ENCODE measurements around the gene MMAB. TPM values are rescaled to one million over a fixed set of nuclear protein-coding genes. Genes with fewer than 3 reads are reported as not detected.

The MMAB gene
- total and polyA plus RNA-seq, 2 of the 13 experiments (the other 11 are each of a cell fraction or from before 2014, with no cell fraction given), result 26.1 to 77.3 TPM

DNA sequence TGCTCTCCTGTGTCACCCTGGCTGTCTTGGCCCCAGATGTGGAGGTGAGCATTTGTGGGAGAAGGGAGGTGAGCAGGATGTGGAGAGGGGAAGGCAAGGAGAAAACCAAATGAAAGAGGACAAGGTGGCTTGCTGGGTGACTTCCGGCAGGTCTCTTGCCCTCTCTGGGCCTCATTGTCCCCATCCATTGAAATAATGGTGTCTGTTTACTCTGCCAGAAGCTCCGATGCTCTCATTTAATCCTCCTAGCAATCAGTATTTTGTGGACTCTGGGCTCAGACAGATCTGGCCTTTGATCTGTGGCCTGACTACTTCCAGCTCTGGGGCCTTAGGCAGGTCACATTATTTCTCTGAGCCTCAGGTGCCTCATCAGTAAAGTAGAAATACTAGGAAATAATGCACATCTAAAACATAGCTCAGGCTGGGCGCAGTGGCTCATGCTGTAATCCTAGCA is 30.9 kb upstream of the MMAB start (continued):
- TF ChIP-seq PATZ1 (CRISPR knock-in tag; IDR thresholded peaks at IDR 0.05) (0 out of 2 replicates have a peak, but pooled peaks have one; percentile 10), SRSF4 (IDR thresholded peaks at IDR 0.05; ENCODE audit: low read depth, low read length, poor library complexity, severe bottlenecking) (no peak), RXRB (CRISPR knock-in tag; IDR thresholded peaks at IDR 0.05; ENCODE audit: borderline replicate concordance) (peak; percentile 64; the same call in 1 of the 2 replicates), TAF15 (IDR thresholded peaks at IDR 0.05; ENCODE audit: low read depth, low read length, poor library complexity, severe bottlenecking) (no peak), ZIK1 (CRISPR knock-in tag; IDR thresholded peaks at IDR 0.05; ENCODE audit: borderline replicate concordance, low read depth) (no peak), ADNP (CRISPR knock-in tag; IDR thresholded peaks at IDR 0.05) (peak; percentile 90), KDM1A (CRISPR knock-in tag; IDR thresholded peaks at IDR 0.05) (peak; percentile 71), ZGPAT (CRISPR knock-in tag; IDR thresholded peaks at IDR 0.05) (no peak), ZNF816 (CRISPR knock-in tag; IDR thresholded peaks at IDR 0.05; ENCODE audit: borderline replicate concordance) (no peak)
- TF ChIP-seq, protein P1, sequence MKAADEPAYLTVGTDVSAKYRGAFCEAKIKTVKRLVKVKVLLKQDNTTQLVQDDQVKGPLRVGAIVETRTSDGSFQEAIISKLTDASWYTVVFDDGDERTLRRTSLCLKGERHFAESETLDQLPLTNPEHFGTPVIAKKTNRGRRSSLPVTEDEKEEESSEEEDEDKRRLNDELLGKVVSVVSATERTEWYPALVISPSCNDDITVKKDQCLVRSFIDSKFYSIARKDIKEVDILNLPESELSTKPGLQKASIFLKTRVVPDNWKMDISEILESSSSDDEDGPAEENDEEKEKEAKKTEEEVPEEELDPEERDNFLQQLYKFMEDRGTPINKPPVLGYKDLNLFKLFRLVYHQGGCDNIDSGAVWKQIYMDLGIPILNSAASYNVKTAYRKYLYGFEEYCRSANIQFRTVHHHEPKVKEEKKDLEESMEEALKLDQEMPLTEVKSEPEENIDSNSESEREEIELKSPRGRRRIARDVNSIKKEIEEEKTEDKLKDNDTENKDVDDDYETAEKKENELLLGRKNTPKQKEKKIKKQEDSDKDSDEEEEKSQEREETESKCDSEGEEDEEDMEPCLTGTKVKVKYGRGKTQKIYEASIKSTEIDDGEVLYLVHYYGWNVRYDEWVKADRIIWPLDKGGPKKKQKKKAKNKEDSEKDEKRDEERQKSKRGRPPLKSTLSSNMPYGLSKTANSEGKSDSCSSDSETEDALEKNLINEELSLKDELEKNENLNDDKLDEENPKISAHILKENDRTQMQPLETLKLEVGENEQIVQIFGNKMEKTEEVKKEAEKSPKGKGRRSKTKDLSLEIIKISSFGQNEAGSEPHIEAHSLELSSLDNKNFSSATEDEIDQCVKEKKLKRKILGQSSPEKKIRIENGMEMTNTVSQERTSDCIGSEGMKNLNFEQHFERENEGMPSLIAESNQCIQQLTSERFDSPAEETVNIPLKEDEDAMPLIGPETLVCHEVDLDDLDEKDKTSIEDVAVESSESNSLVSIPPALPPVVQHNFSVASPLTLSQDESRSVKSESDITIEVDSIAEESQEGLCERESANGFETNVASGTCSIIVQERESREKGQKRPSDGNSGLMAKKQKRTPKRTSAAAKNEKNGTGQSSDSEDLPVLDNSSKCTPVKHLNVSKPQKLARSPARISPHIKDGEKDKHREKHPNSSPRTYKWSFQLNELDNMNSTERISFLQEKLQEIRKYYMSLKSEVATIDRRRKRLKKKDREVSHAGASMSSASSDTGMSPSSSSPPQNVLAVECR (CRISPR knock-in tag; IDR thresholded peaks at IDR 0.05; ENCODE audit: borderline replicate concordance), result no peak

All from HepG2 (cell line).